NCI-H1417 treated with DMSO at 0.1 percent for 48 hours (cell line): ENCODE measurements around the gene COL9A1.

Source experiments
- DNase-seq: peaks from one replicate; lab custom pipeline; 2025; lab: John Stamatoyannopoulos, UW

COL9A1 gene

DNA sequence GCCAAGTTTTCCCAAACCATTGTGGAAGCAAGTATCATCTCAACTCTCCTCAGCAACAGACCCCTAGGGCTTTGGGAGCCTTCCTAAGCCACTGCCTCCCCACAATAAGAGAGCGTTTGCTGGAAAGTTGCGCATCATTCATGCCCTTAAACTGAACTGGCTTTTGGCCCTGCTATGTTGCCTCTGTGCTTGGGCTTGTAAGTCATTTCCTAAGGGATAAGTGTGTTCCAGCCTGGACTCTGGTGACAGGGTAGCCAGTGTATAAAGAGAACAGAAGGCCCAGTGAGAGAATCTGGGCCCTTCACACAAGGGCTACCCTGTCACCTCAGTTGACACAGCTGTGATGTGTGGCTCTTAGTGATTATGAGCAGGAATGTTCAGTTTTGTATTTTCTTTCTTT is 77.8 kb downstream of the COL9A1 start:
- DNase-seq: no peak

GRCh38 chr6:70222439-70222749 is 80.5 kb downstream of the COL9A1 start:
- DNase-seq: no peak

GRCh38 chr6:70221715-70222438 is 81.0 kb downstream of the COL9A1 start:
- DNase-seq: no peak

- DNase-seq: no peak
Measured at GRCh38 chr6:70221025-70221714, 81.7 kb downstream of the COL9A1 start.

DNA sequence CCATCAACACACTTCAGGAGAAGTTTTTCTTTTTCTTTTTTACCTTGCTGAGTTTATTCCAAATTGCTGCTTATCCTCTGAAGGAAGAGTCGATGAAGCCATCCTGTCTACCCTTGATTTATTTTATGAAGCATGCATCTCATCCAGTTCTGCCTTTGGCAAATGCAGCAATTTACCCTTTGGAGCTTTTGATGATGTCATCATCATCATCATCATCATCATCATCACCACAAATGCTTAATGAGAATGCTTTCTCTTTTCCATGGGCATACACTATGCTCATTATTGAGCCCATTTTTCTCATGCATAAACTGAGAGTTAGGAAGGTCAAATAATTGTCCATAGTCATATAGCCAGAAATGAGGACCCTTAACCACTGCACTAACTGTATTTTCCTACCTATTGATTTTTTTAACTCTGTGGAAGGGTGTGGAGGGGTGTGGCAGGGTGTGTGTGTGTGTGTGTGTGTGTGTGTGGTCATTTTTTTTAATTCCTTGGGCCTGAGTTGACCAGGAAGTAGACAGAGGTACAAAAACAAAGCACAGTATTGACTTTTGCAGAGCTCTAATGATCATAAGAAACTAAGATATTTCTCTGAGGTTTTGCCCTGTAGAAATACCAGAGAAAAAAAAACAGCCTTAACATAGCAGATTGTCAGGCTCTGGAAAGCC is 82.8 kb downstream of the COL9A1 start:
- DNase-seq: no peak

DNA sequence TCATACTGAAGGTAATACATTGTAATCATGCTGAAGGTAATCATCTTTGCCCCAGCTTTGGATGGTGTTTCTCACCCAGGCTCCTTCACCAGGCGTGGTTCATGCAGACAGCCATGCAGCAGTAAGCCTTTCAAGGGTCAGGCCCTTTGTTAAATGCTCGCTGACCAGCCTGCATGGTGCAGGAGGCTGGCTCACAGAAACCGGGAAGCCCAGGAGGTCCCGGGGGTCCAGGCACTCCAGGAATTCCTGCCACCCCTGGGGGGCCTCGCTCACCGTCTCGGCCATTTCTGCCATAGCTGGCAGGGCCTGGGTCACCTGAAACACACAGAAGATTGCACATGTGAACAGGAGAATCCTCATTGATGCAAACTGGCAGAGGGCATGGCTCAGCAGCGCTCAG is 86.1 kb downstream of the COL9A1 start:
- no peak for DNase-seq

- DNase-seq: no peak
Measured at GRCh38 chr6:70215460-70216108, 87.3 kb downstream of the COL9A1 start.

- DNase-seq: no peak
Measured at GRCh38 chr6:70210462-70210861, 92.4 kb downstream of the COL9A1 start.

DNA sequence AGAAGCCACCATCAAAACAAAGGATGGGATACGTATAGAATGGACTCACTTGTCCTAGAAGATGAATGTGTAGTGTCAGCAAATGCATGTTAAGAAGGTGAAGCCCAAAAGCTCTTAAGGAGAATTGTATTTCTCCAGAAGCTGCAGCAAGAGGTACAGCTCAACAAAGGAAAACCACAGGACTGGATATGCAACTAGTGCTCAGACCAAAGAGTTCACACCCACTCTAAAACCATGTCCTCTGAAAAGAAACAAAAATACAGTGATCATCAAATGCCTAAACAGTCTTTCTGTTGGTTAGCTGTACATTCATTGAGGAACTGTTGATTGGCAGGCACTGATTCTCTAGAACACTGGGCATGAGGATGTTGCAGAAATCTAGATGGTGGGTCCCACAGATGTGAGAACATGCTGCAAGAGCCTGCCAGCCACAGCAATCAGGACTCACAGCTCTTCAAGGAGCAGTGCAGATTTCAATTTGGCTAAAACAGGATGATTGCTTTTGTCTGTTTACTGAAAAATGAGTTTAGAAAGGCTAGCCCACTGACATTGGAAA is 94.6 kb downstream of the COL9A1 start:
- DNase-seq: no peak

DNA sequence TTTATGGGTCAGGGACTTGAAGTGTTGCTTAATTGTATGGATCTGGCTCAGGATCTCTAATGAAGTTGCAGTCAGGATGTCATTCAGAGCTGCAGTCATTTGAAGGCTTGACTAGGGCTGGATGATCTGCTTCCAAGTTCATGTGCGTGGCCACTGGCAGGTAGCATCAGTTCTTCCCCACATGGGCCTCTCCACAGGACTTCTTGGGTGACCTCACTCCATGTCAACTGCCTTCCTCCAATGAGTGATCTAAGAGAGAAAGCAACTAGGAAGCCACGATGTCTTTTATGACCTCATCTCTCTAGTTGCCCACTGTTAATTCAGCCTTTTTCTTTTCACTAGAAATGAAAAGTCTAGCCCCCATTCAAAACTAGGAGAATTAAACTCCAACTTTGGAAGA is 104.1 kb downstream of the COL9A1 start:
- no peak for DNase-seq

DNA sequence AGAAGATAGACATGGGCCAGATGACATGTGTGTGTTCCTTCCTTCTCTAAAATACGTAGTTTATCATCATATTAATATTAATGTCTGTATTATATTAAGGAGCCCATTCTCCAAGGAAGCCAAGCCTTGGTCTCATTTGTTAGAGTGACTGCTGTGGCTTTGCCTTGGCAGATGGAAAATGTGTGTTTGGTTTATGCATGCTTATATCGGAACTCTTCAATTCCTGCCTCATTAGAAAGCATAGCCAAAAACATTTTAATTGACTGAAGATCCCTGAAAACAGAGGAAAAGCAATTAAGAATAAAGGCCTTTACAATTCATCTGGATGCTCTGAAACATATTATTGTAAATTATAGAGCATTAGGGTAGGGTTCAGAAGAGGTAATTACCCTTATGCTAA is 106.4 kb downstream of the COL9A1 start:
- DNase-seq: no peak

DNA sequence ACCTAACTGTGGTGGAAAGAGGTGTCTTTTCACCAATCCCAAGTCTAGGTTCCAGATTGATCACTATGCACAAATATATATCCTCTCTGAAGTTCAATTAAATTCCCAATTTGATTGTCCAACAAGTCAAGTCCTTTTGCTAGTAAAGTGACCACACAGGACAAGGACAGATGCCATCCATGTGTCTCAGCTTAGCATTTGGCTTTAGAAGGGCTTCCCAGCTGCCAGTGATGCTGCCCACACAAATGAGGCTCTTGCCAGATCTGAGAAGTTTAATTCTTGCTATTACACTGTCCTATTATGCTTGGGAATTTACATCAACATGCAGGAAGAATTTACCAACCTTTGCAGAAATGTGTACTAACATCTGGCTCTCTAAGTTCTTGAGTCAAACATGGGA is 108.5 kb downstream of the COL9A1 start:
- DNase-seq: no peak

- DNase-seq: no peak
Measured at GRCh38 chr6:70188202-70188601, 114.7 kb downstream of the COL9A1 start.

DNA sequence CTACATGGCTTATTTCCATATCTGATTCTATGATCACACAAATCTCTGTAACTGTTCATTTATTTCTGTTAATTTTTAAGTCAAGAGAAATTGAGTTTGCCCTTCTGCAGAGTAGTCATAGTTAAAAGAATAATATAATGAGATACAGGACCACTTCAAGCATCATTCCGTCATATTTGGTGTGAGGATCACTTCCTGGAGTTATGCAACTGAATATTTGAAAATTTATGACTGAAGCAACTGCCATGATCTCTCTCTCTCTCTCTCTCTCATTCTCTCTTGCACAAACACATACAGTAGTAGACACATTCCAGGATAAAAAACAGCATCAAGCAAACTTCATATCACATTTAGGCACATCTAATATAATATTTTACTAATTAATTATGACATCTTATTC is 116.4 kb downstream of the COL9A1 start:
- DNase-seq: no peak

- DNase-seq: no peak
Measured at GRCh38 chr6:70184723-70185122, 118.2 kb downstream of the COL9A1 start.

DNA sequence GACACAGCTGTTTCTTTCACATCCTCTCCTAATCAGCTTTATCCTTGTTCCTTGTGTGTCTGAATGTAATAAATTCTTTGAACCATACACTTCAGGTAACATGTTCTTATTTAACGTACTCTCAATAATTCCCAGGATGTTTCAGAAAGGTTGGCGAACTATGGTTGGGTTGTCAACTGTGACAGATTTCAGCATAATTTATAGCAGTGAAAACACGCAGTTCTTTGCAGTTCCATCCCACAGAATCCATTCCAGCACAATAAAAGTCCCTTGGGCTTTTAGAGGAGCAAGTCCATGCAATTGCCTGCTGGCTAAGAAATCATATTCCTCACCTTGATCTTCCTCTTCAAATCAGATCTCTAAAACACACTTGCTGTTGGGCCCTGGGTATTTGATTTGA is 119.3 kb downstream of the COL9A1 start:
- no peak for DNase-seq

DNA sequence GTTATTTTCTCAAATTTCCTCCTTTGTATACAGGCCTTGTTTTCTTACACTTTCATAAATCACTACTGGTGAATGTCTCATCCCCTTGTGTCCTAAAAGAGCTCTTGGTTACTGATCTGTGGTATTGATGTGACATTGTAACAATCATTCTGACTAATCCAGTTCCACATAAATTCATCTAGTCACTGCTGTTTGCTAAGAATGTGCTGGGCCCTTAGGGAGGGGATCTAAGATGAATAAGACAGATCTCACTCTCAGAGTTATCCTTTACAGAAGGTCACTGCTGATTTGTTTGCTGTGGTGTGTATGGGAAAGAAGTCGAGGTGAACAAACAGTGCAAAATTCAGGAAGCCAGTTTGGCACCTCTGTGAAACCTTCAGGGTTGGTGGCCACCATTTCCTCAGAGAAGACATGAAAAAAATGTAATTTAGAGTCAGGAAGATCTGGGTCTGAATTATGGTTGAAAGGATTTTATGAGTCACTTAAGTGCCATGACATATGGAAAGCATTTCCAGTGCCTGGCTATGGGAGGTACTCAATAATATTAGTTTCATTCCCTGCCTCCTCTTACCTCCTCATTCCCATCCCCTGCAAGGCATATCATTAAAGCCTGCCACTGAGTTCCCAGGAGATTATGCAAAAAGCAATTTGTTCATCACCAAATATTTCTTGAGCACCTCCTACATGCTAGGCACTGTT is 121.8 kb downstream of the COL9A1 start:
- no peak for DNase-seq

- DNase-seq: no peak
Measured at GRCh38 chr6:70180183-70180900, 122.5 kb downstream of the COL9A1 start.

DNA sequence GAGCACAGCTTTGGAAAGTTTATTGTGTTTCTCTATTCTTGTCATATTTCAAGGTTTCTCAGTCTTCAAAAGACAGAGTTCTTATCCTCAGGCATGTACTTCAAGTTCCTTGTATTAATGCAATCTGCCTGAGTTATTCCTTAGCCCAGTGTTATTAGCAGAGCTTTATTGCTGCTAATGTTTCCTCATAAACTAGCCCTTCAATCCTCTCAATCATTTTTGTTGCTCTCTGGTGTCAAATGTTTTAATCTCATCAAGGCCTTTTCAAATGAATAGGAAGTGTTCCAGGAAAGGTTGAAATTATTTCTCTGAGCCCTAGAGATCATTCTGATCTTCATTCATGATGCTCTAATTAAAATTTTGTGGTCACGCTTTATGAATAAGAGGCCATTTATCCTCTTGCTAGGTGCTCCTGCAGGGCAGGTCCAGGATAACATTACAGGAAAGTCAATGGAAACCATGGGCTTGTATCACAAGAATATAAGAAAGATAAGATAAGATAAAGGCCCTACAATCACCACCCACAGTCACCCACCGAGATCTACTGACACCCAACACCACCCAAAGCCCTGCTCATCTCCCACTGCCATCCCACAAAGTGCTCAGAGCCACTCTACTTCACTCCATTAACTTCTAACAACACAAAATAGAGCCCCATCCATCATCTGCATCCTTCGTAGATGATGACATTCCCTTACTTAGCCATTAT is 125.9 kb downstream of the COL9A1 start:
- no peak for DNase-seq

- DNase-seq: no peak
Measured at GRCh38 chr6:70175770-70176169, 127.1 kb downstream of the COL9A1 start.

DNA sequence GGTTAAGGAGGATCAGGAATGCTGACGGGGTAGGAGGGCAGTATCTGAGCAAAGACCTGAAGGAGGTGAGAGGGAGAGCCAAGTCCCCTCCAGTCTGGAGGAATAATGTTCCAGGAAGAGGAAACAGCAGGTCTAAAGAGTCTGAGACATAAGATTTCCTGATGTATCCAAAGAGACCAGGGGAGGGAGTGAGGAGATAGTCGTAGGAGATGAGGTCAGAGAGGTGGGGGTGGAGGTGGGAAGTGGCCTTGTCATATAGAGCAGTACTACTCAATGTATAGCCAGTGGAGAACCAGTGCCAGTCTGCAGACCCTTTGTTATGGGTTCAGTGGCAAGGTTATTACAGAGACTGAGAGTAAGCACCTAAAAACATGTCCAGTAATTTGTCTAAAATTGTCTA is 130.6 kb downstream of the COL9A1 start:
- DNase-seq: no peak
